Measurements from ENCODE around the gene PTPN14. TPM values are rescaled to one million over a fixed set of nuclear protein-coding genes. Genes with fewer than 3 reads are reported as not detected.
"Not testable (repeated sequence)": the region's sequence is repeated elsewhere in the genome, so short reads cannot be mapped to it uniquely, and the experiment has no call there.

PTPN14 gene
- total RNA-seq, 1 donor from 2014 or later: 2.7 TPM

DNA sequence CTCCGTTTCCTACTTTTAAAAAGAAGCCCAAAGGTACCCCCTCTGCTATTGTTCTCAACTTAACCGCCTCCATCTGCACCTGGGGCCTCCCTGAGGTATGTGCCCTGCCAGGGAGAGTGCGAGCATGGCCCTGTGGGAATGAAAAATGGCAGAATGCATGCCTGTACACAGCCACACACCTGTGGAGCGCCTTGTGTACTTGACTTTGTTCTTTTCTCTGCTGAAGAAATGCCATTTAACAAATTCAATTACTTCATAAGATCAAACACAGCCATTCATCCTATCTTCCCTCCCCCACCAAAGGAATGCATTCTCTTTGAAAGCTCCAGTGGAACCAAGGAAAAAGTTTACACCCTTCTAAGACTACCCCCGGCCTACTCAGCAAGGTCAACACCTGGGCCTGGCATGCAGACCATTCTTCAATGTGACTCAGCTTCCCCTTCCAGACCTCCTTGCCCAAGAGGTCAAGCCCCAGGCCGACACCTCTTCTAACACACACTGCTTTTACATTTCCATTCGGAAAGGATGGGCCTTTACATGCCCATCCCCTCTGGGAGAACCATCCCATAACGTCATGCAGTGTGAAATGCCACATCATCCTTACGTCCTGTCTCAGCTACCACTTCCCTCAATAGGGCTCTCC is 146.7 kb downstream of the PTPN14 start:
- intact Hi-C loops (cut with micrococcal nuclease): no loop called here

DNA sequence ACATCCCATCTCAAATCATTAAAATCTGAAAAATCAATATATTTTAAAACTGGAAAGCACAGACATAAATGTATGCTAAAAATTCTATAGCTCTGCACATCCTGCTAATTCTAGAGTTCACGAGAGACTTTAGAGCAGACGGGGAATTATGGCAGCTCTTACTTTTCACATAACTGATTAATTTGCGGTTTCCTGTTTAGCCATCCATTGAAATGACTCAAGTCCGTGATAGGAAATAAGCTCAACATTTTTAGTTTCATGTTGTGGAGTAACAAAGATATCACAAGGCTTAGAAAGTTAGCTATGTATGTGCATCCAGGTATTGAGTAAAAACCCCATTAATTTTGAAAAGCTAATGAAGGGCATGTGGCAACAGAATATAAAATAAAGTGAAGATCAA is 147.2 kb downstream of the PTPN14 start:
- intact Hi-C loops (cut with micrococcal nuclease): no loop called here

DNA sequence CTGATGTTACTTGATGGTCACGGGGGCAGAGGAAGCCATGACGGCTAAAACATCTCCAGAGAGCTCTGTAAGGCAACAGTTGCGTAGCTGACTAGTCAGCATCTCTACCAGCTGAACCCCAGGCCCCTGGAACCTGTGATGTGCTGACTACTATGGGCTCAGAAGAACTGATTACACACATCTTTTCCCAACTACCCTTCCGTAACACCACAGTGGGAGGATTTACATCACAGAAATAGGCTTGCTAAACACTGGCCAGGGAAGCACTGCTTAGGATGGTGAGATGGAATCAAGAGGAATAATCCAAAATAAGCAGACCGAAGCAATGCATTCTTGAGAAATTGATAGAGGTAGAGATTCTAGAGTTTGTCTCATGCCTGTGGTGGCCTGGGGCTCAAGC is 148.0 kb downstream of the PTPN14 start:
- intact Hi-C loops (cut with micrococcal nuclease): no loop called here

GRCh38 chr1:214402613-214403083 is 148.8 kb downstream of the PTPN14 start:
- intact Hi-C loops (cut with micrococcal nuclease): no loop called here

- intact Hi-C loops (cut with micrococcal nuclease): no loop called here
Measured at GRCh38 chr1:214401666-214402065, 149.7 kb downstream of the PTPN14 start.

DNA sequence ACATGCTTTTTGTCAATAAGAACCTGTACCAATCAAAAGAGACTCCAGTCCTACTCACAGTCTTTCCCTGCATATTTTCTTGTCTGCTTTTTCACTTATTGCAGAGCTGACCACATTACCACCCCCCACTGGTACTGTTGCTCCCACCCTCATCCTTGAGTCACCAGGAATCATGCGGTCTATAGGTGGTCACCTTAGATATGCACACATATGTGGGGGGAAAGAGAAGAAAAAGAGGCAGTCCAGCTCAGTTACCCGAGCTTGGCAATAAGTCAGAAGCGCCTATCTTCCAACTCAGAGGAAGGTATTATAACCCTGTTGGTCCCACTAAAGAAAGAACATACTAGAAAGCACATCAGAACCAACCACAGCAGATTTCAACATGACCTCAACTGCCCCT is 151.3 kb downstream of the PTPN14 start:
- intact Hi-C loops (cut with micrococcal nuclease): no loop called here

- intact Hi-C loops (cut with micrococcal nuclease): no loop called here
Measured at GRCh38 chr1:214398490-214398889, 152.9 kb downstream of the PTPN14 start.

DNA sequence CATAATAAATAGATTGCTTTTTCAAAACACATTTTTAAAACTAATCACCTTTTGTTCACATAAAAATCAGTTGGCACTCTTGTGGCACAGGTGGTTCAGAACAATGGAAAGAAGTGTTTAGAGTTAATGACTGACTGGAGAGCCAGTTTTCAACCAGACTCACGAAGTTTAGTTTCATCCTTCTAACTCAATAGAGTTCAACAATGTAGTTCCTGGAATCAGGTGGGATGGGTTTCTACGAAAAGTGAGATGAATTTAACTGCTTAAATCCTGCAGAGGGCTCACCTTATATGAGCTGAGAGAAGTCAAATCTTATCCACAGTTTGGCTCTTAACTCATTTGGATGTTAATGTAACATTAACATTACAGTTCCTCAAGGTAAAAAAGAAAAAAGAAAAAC is 153.9 kb downstream of the PTPN14 start:
- intact Hi-C loops (cut with micrococcal nuclease): no loop called here

DNA sequence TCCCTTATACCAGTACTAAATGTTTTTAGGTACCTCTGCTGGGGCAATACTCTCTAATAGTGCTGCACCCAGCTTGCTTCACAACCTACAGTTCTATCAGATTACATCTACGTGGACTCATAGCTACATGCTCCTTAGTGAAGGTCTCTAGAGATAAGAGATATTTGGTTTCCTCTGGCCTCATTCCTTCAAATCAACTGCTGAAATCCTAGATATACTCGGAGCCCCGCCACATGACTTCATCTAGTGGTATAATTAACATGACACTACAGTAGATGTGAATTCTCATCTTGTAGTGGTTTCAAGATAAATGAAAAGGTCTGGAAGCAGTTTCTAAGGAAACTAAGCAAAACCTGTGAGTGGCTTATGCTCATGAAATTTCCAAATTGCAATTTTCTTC is 155.1 kb downstream of the PTPN14 start:
- intact Hi-C loops (cut with micrococcal nuclease): loop anchor here (1.0 kb wide), 2 partner anchors 31 to 43 kb away; no protein-coding TSS in a partner anchor

DNA sequence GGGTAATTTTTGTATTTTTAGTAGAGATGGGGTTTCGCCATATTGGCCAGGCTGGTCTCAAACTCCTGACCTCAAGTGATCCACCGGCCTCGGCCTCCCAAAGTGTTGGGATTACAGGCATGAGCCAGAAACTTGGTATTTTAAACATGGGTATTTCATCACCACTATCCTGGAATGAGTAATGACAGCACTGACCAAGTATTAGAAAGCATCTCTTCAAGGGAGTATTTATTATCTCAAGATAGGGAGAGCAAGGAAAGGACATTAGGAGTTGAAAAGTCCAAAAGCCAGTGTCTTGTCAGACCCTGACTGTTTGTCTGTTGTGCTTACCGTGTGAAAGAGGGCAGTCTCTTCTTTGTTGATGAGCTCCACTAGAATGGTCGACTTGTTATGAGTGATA is 156.8 kb downstream of the PTPN14 start:
- intact Hi-C loops (cut with micrococcal nuclease): not testable (repeated sequence)

DNA sequence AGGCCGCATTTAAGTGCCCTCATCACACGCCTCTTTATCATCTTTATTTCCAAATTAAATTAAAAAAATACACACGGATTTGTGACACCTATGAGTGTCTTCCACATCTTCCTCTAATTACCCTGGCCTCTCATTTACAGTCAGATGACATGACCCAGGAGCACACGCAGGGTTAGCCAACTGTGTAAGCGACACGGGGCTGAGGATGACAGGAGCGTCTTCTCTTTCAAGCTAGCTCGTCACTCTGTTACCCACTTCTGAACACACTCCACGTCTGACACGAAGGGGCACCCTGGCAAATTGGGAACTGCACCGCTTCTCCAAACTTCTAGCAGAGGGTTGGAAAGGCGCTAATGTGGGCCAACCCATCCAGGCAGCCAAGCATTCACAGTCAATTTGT is 158.3 kb downstream of the PTPN14 start:
- intact Hi-C loops (cut with micrococcal nuclease): no loop called here

DNA sequence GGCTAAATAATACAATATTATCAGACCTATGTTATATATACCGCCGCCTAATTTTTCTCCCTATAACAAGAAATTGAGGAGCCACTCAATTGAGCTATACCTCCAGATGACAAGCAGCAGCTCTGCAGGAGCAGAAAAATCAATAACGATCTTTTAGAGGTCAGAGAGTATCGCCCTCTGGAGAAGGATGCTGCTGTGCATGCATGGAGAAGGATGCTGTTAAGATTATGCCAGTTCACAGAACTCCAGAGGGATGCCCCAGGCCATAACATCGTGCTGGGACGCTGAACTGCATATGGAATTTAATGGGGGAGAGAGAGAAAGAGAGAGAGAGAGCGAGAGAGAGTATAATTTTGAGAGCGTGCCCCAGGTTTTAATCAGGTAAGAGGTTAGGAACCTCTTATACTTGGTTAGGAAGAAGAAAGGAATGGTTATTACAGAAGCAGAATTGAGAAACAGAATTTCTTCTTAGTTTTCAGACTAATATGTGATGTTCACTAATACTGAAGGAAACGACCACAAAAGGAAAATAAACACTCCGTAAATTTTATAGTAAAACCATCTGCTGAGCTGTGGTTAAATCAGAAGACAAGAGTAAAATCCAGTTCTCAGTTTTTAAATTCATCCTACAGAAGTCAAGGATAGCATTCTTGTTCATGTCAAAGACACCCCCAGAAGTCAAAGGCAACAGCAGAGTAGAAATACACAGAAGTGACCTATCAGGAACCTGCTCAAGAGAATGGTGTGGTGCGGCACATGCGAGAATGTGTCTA is 159.3 kb downstream of the PTPN14 start:
- intact Hi-C loops (cut with micrococcal nuclease): no loop called here

GRCh38 chr1:214389734-214390133 is 161.7 kb downstream of the PTPN14 start:
- intact Hi-C loops (cut with micrococcal nuclease): loop anchor here (2.0 kb wide), 2 partner anchors 39 to 57 kb away; no protein-coding TSS in a partner anchor

DNA sequence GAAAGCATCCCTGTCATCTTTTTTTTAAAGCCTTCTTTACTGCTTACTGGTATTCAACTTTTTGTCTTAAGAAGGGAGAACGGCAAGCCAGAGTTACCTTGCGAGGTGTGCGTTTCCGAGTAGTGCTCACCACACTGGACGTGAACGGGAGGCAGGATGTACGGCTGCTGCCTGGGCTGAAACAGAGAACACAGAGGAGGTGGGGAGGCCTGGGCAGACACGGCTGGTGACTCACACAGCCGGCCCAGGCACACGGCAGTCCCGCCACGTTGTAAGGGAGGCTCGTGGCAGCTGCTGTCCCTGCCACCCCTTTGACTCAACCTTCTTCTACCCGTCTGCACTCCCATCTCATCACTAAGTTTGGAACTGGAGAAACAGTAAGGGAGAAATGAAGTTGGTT is 164.7 kb downstream of the PTPN14 start:
- intact Hi-C loops (cut with micrococcal nuclease): loop anchor here (2.0 kb wide), 1 partner anchor 52 kb away; no protein-coding TSS in a partner anchor

GRCh38 chr1:214386333-214386732 is 165.1 kb downstream of the PTPN14 start:
- intact Hi-C loops (cut with micrococcal nuclease): loop anchor here (2.0 kb wide), 1 partner anchor 52 kb away; no protein-coding TSS in a partner anchor

DNA sequence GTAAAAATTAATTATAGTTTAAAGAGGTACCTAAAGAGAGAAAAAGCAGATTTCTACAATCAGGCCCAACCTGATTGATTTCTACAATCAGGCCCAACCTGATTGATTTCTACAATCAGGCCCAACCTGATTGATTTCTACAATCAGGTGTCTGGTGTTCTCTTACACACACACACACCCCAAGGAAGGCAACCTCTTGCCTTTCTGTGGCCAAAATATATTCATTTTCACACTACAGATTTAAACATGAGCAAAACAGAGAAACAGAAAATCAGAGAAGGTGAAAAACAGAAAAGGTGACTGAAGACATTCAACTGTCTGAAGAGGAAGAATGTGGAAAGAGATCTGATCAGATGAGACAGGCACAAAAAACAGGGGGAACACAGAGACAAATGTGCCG is 166.0 kb downstream of the PTPN14 start:
- intact Hi-C loops (cut with micrococcal nuclease): no loop called here

DNA sequence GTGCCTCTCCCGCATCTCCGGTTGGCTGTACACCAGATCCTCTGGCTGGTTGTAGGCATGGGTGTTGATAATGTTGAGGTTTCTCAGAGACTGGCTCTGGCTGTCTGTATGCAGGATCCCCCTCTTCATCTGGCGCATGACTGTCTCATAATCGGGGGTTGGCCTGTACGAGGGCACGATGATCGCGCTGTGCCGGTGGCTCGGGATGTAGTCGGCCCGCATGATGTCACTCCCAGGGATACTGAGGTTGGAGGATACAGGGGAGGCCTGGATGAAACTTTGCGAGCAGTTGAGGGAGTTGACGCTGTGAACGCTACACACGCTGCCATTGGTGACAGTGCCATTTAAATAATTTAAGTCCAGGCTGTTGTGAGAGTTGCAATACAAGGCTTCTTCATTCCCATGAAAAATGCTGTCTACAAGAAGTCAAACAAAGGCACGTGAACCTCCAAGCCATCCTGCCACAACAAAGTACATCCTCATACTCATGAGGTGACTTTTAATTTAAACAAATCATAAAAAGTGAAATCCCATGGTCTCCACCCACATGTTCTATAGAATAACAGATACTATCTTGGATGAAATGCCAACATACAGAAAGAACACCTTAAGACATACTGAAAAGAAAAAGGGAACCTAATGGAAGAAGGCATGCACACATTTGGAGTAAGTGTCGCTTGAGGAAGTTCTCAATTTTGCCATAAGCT is 166.9 kb downstream of the PTPN14 start:
- intact Hi-C loops (cut with micrococcal nuclease): no loop called here

GRCh38 chr1:214383381-214384372 is 167.7 kb downstream of the PTPN14 start:
- intact Hi-C loops (cut with micrococcal nuclease): no loop called here

DNA sequence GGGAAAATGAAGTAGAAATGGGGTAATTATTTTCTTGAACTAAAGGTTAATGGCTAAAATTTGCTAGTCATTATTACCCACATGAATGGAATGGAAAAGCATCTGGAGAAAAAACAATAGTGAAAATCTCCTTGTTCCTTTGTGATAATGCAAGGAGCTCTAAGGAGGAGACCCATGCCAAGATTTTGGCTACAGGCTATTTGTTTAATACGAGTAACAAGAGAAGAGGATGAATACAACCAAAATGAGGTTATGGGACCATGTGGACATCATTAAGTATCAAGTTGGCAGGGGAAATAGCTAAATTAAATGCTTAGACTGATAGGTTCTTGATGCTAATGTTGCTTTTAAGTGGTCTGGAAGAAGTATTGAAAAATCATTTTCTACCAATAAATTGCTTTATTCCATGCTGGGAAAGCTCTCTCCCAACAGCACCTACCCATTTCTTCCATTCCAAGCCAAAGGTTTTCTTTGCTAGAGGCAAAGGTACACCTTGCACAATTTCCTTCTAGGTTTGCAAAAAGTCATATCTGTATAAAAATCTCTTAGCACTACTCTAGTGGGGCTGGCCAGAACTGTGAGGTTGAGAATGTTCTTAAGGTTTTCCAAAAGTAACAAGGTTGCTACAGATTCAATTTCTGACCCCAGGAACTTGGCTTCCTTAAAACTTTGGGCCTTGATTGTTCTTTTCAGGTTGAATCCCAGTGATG is 170.3 kb downstream of the PTPN14 start:
- intact Hi-C loops (cut with micrococcal nuclease): no loop called here

DNA sequence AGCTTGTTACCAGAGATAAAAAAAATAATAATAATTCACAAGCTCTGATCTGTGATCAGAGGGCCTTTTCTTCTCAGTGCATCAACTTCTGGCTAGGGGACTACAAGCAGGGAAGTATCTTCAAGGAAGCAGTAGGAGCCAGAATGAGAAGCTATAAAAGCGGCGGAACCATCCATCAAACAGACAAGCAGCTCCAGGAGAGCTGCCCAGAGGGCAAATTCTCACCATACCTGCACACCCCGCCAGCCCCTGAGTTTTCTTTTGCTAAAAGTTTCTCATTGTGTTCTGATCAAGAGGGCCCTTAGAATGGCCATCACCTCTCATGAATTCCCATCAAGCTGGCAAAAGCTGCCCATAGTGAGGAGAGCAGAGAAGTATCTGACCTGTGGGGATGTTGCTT is 171.0 kb downstream of the PTPN14 start:
- intact Hi-C loops (cut with micrococcal nuclease): no loop called here
